GM18498 (cell line): Measurements from ENCODE around the gene SGCD.
"Not testable (repeated sequence)": the region's sequence is repeated elsewhere in the genome, so short reads cannot be mapped to it uniquely, and the experiment has no call there.

Experiments
- ATAC-seq: cut with Tn5 transposase; IDR thresholded peaks from one replicate; pipeline ENCODE4 v1.9.1; 2021; ENCODE audit warnings: mild to moderate bottlenecking, moderate library complexity; ENCODE audit not compliant: unreplicated experiment

The SGCD gene

GRCh38 chr5:156552855-156553358, 225.9 kb downstream of the SGCD start:
- ATAC-seq: no peak

GRCh38 chr5:156556666-156557406, 229.9 kb downstream of the SGCD start:
- no peak for ATAC-seq

- ATAC-seq: no peak
Measured at GRCh38 chr5:156560002-156560401, 233.0 kb downstream of the SGCD start.

- ATAC-seq: no peak
Measured at GRCh38 chr5:156561651-156562050, 234.7 kb downstream of the SGCD start.

- ATAC-seq: no peak
Measured at GRCh38 chr5:156570615-156571014, 243.7 kb downstream of the SGCD start.

- ATAC-seq: no peak
Measured at GRCh38 chr5:156581725-156582124, 254.8 kb downstream of the SGCD start.

- no peak for ATAC-seq
Measured at GRCh38 chr5:156582193-156582598, 255.2 kb downstream of the SGCD start.

- no peak for ATAC-seq
Measured at GRCh38 chr5:156584871-156585270, 257.9 kb downstream of the SGCD start.

GRCh38 chr5:156585999-156586398, 259.0 kb downstream of the SGCD start:
- no peak for ATAC-seq

GRCh38 chr5:156587012-156587411, 260.0 kb downstream of the SGCD start:
- ATAC-seq: no peak

- no peak for ATAC-seq
Measured at GRCh38 chr5:156588306-156588705, 261.3 kb downstream of the SGCD start.

- ATAC-seq: no peak
Measured at GRCh38 chr5:156589104-156589945, 262.4 kb downstream of the SGCD start.

- ATAC-seq: no peak
Measured at GRCh38 chr5:156589946-156590216, 262.9 kb downstream of the SGCD start.

GRCh38 chr5:156590978-156591377, 264.0 kb downstream of the SGCD start:
- no peak for ATAC-seq

- ATAC-seq: no peak
Measured at GRCh38 chr5:156591631-156592030, 264.7 kb downstream of the SGCD start.

- no peak for ATAC-seq
Measured at GRCh38 chr5:156593546-156593945, 266.6 kb downstream of the SGCD start.

GRCh38 chr5:156594406-156594805, 267.4 kb downstream of the SGCD start:
- ATAC-seq: no peak

- ATAC-seq: no peak
Measured at GRCh38 chr5:156595132-156595787, 268.3 kb downstream of the SGCD start.

- ATAC-seq: no peak
Measured at GRCh38 chr5:156597276-156597675, 270.3 kb downstream of the SGCD start.

- ATAC-seq: no peak
Measured at GRCh38 chr5:156598964-156599363, 272.0 kb downstream of the SGCD start.

GRCh38 chr5:156610582-156610981, 283.6 kb downstream of the SGCD start:
- ATAC-seq: not testable (repeated sequence)

GRCh38 chr5:156615901-156616300, 288.9 kb downstream of the SGCD start:
- ATAC-seq: no peak
